Mucosa of stomach (tissue), 1 donor: ENCODE measurements around the gene LPAR1.
"Not testable (repeated sequence)": the region's sequence is repeated elsewhere in the genome, so short reads cannot be mapped to it uniquely, and the experiment has no call there.

Experiments used
- H3K27me3 ChIP-seq: one replicate; pipeline ENCODE4 v1.7.0; 2013; ENCODE audit warnings: mild to moderate bottlenecking, low read length; ENCODE audit not compliant: control insufficient read depth, insufficient read depth
- H3K36me3 ChIP-seq: one replicate; pipeline ENCODE4 v1.7.0; 2013; ENCODE audit warnings: low read length; ENCODE audit not compliant: control insufficient read depth, insufficient read depth
- H3K4me1 ChIP-seq: one replicate; pipeline ENCODE4 v1.7.0; 2013; ENCODE audit warnings: mild to moderate bottlenecking, low read length; ENCODE audit not compliant: control insufficient read depth, insufficient read depth
- H3K4me3 ChIP-seq: one replicate; pipeline ENCODE4 v1.7.0; 2013; ENCODE audit warnings: low read length
- H3K9ac ChIP-seq: one replicate; pipeline ENCODE4 v1.7.0; 2013; ENCODE audit warnings: mild to moderate bottlenecking, low read length, moderate library complexity
- H3K9me3 ChIP-seq: one replicate; pipeline ENCODE4 v1.7.0; 2013; ENCODE audit warnings: mild to moderate bottlenecking, low read length, moderate library complexity; ENCODE audit not compliant: control insufficient read depth
- donor health status: Pancreatic carcinoma.

Gene LPAR1

GRCh38 chr9:110872920-110873319 is 165.3 kb downstream of the LPAR1 start:
- H3K4me1 ChIP-seq = no peaks in the 10 kb centered on the region
- H3K36me3 ChIP-seq = no peaks in the 10 kb centered on the region
- H3K4me3 ChIP-seq = no peak overlapping the region
- no peaks in the 10 kb centered on the region for H3K9me3 ChIP-seq
- no peaks in the 10 kb centered on the region for H3K27me3 ChIP-seq
- H3K9ac ChIP-seq = no peak overlapping the region

DNA sequence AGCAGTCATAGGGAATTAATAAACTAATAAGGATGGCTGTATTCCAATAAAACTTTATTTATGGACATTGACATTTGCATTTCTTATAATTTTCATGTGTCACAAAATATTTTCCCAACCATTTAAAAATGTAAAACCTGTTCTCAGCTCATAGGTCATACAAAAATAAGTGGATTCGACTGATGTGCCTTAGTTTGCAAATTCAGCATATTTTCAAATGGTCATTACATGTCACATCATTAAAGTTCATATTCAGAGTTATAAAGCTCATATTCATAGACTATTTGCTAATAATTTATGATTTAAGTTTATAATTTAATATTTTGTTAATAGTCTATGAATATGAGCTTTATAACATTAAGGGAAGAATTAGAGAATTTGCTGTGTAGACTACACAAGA is 166.5 kb downstream of the LPAR1 start:
- no peaks in the 10 kb centered on the region for H3K36me3 ChIP-seq
- H3K9me3 ChIP-seq = no peaks in the 10 kb centered on the region
- H3K4me1 ChIP-seq = no peaks in the 10 kb centered on the region

GRCh38 chr9:110869931-110870330 is 168.3 kb downstream of the LPAR1 start:
- no peaks in the 10 kb centered on the region for H3K27me3 ChIP-seq
- H3K9ac ChIP-seq = no peak overlapping the region
- H3K9me3 ChIP-seq = no peaks in the 10 kb centered on the region
- no peak overlapping the region for H3K4me3 ChIP-seq
- no peaks in the 10 kb centered on the region for H3K4me1 ChIP-seq
- no peaks in the 10 kb centered on the region for H3K36me3 ChIP-seq

More for the DNA sequence above, 166.5 kb downstream of the LPAR1 start:
- Histone ChIP-seq H3K9ac (no peak overlapping the region), H3K27me3 (no peaks in the 10 kb centered on the region), H3K4me3 (no peak overlapping the region)

GRCh38 chr9:110864011-110864410 is 174.3 kb downstream of the LPAR1 start:
- H3K4me3 ChIP-seq = no peak overlapping the region
- H3K4me1 ChIP-seq = no peaks in the 10 kb centered on the region
- H3K27me3 ChIP-seq = no peaks in the 10 kb centered on the region
- H3K36me3 ChIP-seq = no peaks in the 10 kb centered on the region
- H3K9ac ChIP-seq = no peak overlapping the region
- no peaks in the 10 kb centered on the region for H3K9me3 ChIP-seq

DNA sequence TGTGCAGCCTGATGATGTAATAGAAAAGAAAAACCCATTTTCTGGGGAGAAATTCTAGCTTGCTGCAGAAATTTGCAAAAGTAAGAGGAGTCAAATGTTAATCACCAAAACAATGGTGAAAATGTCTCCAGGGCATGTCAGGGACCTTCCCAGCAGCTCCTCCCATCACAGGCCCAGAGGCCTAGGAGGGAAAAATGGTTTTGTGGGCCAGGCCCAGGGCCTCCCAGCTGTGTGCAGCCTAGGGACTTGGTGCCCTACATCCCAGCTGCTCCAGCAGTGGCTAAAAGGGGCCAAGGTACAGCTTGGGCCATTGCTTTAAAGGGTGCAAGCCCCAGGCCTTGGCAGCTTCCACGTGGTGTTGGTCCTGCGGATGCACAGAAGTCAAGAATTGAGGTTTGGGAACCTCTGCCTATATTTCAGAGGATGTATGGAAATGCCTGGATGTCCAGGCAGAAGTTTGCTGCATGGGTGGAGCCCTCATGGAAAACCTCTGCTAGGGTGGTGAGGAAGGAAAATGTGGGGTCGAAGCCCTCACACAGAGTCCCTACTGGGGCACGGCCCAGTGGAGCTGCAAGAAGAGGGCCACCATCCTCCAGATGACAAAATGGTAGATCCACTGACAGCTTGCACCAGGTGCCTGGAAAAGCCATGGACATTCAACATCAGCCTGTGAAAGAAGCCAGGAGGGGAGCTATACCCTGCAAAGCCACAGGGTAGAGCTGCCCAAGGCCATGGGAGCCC is 176.7 kb downstream of the LPAR1 start:
- H3K4me1 ChIP-seq = not testable (repeated sequence)

DNA sequence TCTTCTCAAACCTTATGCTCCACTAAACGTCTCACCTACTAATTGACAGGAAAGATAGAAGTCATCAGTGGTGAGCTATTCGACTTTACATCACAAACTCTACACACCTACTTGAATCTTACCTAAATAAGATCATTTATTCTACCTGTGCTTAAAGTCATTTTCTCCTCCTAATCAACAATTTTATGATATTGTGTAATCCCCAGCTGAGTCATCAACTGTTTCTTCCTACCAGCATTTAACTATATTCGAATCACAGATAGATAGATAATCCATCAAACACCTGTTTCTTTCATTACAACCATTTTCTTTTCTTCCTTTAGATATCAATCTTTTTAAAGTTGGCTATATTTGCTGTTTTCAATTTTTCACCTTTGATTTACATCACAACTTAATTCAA is 181.5 kb downstream of the LPAR1 start:
- no peak overlapping the region for H3K9ac ChIP-seq
- no peaks in the 10 kb centered on the region for H3K27me3 ChIP-seq
- no peaks in the 10 kb centered on the region for H3K36me3 ChIP-seq

More for the DNA sequence above, 176.7 kb downstream of the LPAR1 start:
- H3K9me3 ChIP-seq, H3K27me3 ChIP-seq, H3K9ac ChIP-seq, H3K4me3 ChIP-seq, H3K36me3 ChIP-seq: not testable (repeated sequence)

DNA sequence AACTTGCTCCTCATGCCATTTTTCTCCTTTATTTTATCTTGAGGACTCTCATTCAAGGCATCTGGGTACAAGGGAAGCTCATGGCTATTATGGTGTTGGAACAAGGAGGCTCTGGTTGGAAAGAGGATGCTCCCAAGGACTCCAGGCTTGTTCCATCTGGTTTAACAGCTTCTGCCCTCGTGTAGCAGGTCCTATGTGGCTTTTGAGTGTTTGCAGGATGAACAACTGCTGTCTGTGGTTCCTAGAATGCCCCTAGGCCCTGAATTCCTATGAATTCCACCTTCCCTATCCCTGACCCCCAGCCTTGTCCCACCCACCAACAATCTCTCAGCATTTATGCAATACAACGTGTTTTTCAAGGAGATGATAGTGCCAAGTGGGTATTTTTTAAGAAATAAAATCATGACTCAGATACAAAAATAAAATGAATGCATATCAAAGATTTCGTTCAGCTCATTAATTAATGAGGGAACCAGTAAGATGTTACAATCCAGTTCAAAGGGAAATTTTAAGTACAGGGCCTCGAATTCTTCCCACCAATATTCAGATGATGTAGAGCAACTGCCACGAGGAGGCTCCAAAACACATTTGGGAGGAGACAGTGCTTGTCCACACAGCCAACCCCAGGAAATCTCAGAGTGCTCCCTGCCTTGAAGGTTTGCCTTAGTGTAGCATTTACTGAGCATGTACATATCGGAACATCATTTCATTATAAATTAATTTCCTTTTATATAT is 187.7 kb downstream of the LPAR1 start:
- Histone ChIP-seq H3K9ac (no peak overlapping the region), H3K36me3 (no peaks in the 10 kb centered on the region), H3K4me1 (no peaks in the 10 kb centered on the region), H3K27me3 (no peaks in the 10 kb centered on the region), H3K4me3 (no peak overlapping the region), H3K9me3 (no peaks in the 10 kb centered on the region)

More for the DNA sequence above, 181.5 kb downstream of the LPAR1 start:
- Histone ChIP-seq H3K4me3 (no peak overlapping the region), H3K9me3 (no peaks in the 10 kb centered on the region), H3K4me1 (no peaks in the 10 kb centered on the region)

GRCh38 chr9:110847671-110848070 is 190.6 kb downstream of the LPAR1 start:
- Histone ChIP-seq H3K4me3 (no peak overlapping the region), H3K9me3 (no peaks in the 10 kb centered on the region), H3K27me3 (no peaks in the 10 kb centered on the region)

DNA sequence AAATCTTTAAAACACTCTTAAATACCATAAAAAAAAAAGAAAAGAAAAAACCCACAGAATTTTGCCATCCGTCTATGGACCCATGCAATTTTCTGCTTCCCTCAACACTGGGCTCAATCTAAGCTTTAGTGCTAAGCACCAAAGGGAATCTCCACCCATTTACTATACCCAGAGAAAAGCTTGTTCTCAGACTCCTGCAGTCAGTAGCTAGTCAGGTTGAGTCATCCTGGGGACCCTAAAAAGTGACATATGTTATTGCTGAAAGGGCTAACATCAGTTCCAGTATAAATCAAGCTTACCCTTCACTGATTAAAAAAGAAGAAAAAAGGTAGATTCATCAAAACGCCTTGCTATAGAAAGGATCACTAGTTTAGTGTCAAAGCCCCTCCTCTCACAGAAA is 192.1 kb downstream of the LPAR1 start:
- H3K4me3 ChIP-seq = no peak overlapping the region
- no peaks in the 10 kb centered on the region for H3K4me1 ChIP-seq
- no peak overlapping the region for H3K9ac ChIP-seq
- no peaks in the 10 kb centered on the region for H3K36me3 ChIP-seq
- peaks cover 2% of the 10 kb centered on the region for H3K9me3 ChIP-seq
- no peaks in the 10 kb centered on the region for H3K27me3 ChIP-seq

More at GRCh38 chr9:110847671-110848070, 190.6 kb downstream of the LPAR1 start:
- Histone ChIP-seq H3K36me3 (no peaks in the 10 kb centered on the region), H3K4me1 (no peaks in the 10 kb centered on the region), H3K9ac (no peak overlapping the region)

GRCh38 chr9:110844121-110844520 is 194.1 kb downstream of the LPAR1 start:
- Histone ChIP-seq H3K36me3 (no peaks in the 10 kb centered on the region), H3K4me3 (no peak overlapping the region), H3K9me3 (peaks cover 4% of the 10 kb centered on the region), H3K9ac (no peak overlapping the region), H3K4me1 (no peaks in the 10 kb centered on the region), H3K27me3 (no peaks in the 10 kb centered on the region)

GRCh38 chr9:110842986-110843385 is 195.3 kb downstream of the LPAR1 start:
- H3K27me3 ChIP-seq = no peaks in the 10 kb centered on the region
- H3K9ac ChIP-seq = no peak overlapping the region
- no peaks in the 10 kb centered on the region for H3K4me1 ChIP-seq
- H3K36me3 ChIP-seq = no peaks in the 10 kb centered on the region
- no peak overlapping the region for H3K4me3 ChIP-seq
- H3K9me3 ChIP-seq = peaks cover 4% of the 10 kb centered on the region

DNA sequence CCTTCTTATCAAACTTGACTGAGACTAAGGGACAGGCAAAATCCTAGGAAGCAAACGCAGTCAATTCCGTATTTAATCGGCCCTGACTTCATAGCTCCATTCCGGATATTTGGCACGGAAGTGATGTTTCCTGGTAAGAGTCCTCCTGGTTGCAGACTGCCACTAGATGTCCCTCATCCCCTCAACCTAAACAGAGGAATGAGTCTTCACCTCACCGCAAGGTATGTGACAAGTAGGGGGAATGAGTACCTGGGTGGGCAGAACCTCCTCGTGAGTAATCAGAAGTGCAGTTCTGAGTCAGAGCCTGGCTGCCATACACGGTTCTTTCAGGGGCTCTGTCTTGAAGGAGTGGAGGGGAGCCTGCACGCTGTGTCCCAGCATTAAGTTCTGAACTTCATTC is 196.1 kb downstream of the LPAR1 start:
- peaks cover 4% of the 10 kb centered on the region for H3K9me3 ChIP-seq
- H3K4me1 ChIP-seq = no peaks in the 10 kb centered on the region
- H3K27me3 ChIP-seq = no peaks in the 10 kb centered on the region
- H3K4me3 ChIP-seq = no peak overlapping the region
- H3K9ac ChIP-seq = no peak overlapping the region
- no peaks in the 10 kb centered on the region for H3K36me3 ChIP-seq
